Right lobe of liver (tissue), 6 donors: ENCODE data around the gene MSL2. TPM values are rescaled to one million over a fixed set of nuclear protein-coding genes. Genes with fewer than 3 reads are reported as not detected.
A peak's percentile ranks its signal among the peaks of the same experiment; 100 is the strongest.

Experiments
- ATAC-seq, 4 donors: fragments of 200-7000 bp; cut with Tn5 transposase; one replicate each; pipeline ENCODE4 v1.9.1; 2020; ENCODE audit warnings: mild to moderate bottlenecking in 4 of 4, moderate library complexity in 4 of 4
- DNase-seq, 3 donors: peaks; one replicate each; pipeline ENCODE4 v3.0.0-alpha.2; 2020
- H3K27ac ChIP-seq, 3 donors: fragments of 200-600 bp; one replicate each; pipeline ENCODE4 v1.8.0; 2022
- H3K27me3 ChIP-seq, 2 donors: fragments of 200-600 bp; one replicate each; pipeline ENCODE4 v1.8.0; 2022
- H3K36me3 ChIP-seq, 4 donors: fragments of 200-600 bp; sonication (generic) in 1 of 4; one replicate each; pipeline versions ENCODE4 v1.5.1 to v1.8.0; 2017 to 2022; ENCODE audit warnings: control low read depth in 1 of 4
- H3K4me1 ChIP-seq, 4 donors: fragments of 200-600 bp; sonication (generic) in 1 of 4; one replicate each; pipeline versions ENCODE4 v1.5.1 to v1.8.0; 2017 to 2022; ENCODE audit warnings: control low read depth in 1 of 4
- H3K4me3 ChIP-seq, 3 donors: fragments of 200-600 bp; one replicate each; pipeline ENCODE4 v1.8.0; 2022
- H3K9me3 ChIP-seq, 4 donors: fragments of 200-600 bp; sonication (generic) in 1 of 4; one replicate each; pipeline versions ENCODE4 v1.5.1 to v1.8.0; 2017 to 2022; ENCODE audit warnings: control low read depth in 1 of 4
- CTCF ChIP-seq, 4 donors: fragments of 200-600 bp in 3 of 4; fragments of 450-650 bp in 1 of 4; IDR thresholded peaks; one replicate each; pipeline versions ENCODE4 v1.5.1 to v1.8.0; 2016 to 2022; ENCODE audit warnings: antibody characterized with exemption in 4 of 4, mild to moderate bottlenecking in 2 of 4
- POLR2A ChIP-seq: fragments of 450-650 bp; IDR thresholded peaks from one replicate; pipeline ENCODE4 v1.6.1; 2017; ENCODE audit warnings: antibody characterized with exemption, mild to moderate bottlenecking
- WGBS: methylation state at CpG from one replicate; pipeline ENCODE4 v1.1.6; 2018; ENCODE audit warnings: low coverage, low lambda C conversion rate; ENCODE audit not compliant: insufficient coverage; ENCODE audit errors: missing lambda C conversion rate; 5-methylcytosine and 5-hydroxymethylcytosine counted together
- intact Hi-C, 2 donors: fragments of 100-400 bp; cut with DNase I; formaldehyde crosslinking; loops; one replicate each; pipeline versions ENCODE4 v1.11.2 to v1.14.1; 2022
- total RNA-seq, 6 experiments: library from RNA; depleted of rRNA in 2 of 6; stranded (reverse); fragments of >200 nt in 2 of 6; fragmentation: NEBNext Ultra II Directional in 3 of 6; extraction: Animal tissue kit (Norgen Biotek cat#: 25700) in 3 of 6; gene quantifications; one replicate each; pipeline versions ENCODE4 v1.1.0 to v1.2.4, GENCODE V29; 2016 to 2023
- donor health status: DM: no; HTN: yes; CAD: no.
- donor health status: DM: no; HTN: no; CAD: no.
- donor health status: DM: no; HTN: no; CAD: no.
- donor health status: DM: no; HTN: yes; CAD: no.
- donor health status: DM: no; HTN: yes; CAD: no.

MSL2 gene
- total RNA-seq, 6 experiments from 2014 or later = 9.1 to 18.4 (median 13.1) TPM

- Histone ChIP-seq H3K9me3 (no peaks in the 10 kb centered on the region), H3K36me3 (no peaks in the 10 kb centered on the region), H3K27ac (peak overlapping the region; percentile 99 to 100 (median 99)), H3K27me3 (no peaks in the 10 kb centered on the region), H3K4me1 (peaks cover 0 to 20% (median 8%) of the 10 kb centered on the region in 4 donors), H3K4me3 (peak overlapping the region; percentile 81 to 96 (median 82))
- no peak for TF ChIP-seq POLR2A
- no peak for TF ChIP-seq CTCF (IDR thresholded peaks at IDR 0.05)
- 9% methylated on average over 15 of the region's 15 CpGs for WGBS
- peak; percentile 34 to 63 (median 50) for ATAC-seq
- no peak for DNase-seq
- intact Hi-C loops = loop anchor here in 1 of 2 donors (10.0 kb wide), 1 partner anchor 48 kb away; no protein-coding TSS in a partner anchor
Observed at GRCh38 chr3:136197159-136197793, 1.1 kb upstream of the MSL2 start.

- Histone ChIP-seq H3K27me3 (no peaks in the 10 kb centered on the region), H3K9me3 (no peaks in the 10 kb centered on the region), H3K4me1 (peaks cover 0 to 27% (median 12%) of the 10 kb centered on the region in 4 donors), H3K36me3 (no peaks in the 10 kb centered on the region), H3K4me3 (peak overlapping the region; percentile 81 to 96 (median 82)), H3K27ac (peak overlapping the region; percentile 99 to 100 (median 99))
- DNase-seq = peak; percentile 99 to 100 (median 99)
- WGBS = 0% methylated on average over 30 of the region's 64 CpGs
- ATAC-seq = peak; percentile 78 to 88 (median 83)
- intact Hi-C loops = loop anchor here in 1 of 2 donors (10.0 kb wide), 1 partner anchor 48 kb away; no protein-coding TSS in a partner anchor
- TF ChIP-seq POLR2A (peak; percentile 92), CTCF (IDR thresholded peaks at IDR 0.05) (no peak)
Observed at GRCh38 chr3:136196401-136197158, 445 bp upstream of the MSL2 start.

GRCh38 chr3:136195258-136196063, 674 bp downstream of the MSL2 start:
- no CpG with 5 or more reads among the region's 103 CpGs for whole genome bisulfite sequencing
- intact Hi-C loops = loop anchor here in 1 of 2 donors (10.0 kb wide), 1 partner anchor 49 kb away; no protein-coding TSS in a partner anchor

More at GRCh38 chr3:136195258-136196063, 674 bp downstream of the MSL2 start:
- Histone ChIP-seq H3K4me1 (peaks cover 0 to 37% (median 17%) of the 10 kb centered on the region in 4 donors), H3K4me3 (peak overlapping the region; percentile 81 to 96 (median 82)), H3K27me3 (no peaks in the 10 kb centered on the region), H3K9me3 (no peaks in the 10 kb centered on the region), H3K27ac (peak overlapping the region; percentile 99 to 100 (median 99)), H3K36me3 (no peaks in the 10 kb centered on the region)
- ATAC-seq (peak; percentile 23 to 54 (median 36)), DNase-seq (peak; percentile 86 to 87 (median 87))
- peak; percentile 53 for TF ChIP-seq POLR2A
- no peak for TF ChIP-seq CTCF (IDR thresholded peaks at IDR 0.05)
